HL-60 (cell line): ENCODE data around the gene KRTAP5-4.

Experiments
- DNase-seq, 2 experiments: peaks; one replicate each; pipeline ENCODE4 v3.0.0-alpha.2; 2010 to 2020; ENCODE audit warnings: low read depth in 1 of 2, low spot score in 1 of 2
- H3K27ac ChIP-seq: fragments of 250-450 bp; sonication (Bioruptor Pico); replicated peaks from 2 replicates; pipeline ENCODE4 v1.5.1; 2020; ENCODE audit warnings: mild to moderate bottlenecking, moderate library complexity
- H3K27me3 ChIP-seq: fragments of 250-450 bp; sonication (Bioruptor Pico); 2 replicates; pipeline ENCODE4 v1.5.1; 2021; ENCODE audit warnings: mild to moderate bottlenecking, moderate library complexity; ENCODE audit not compliant: insufficient read depth, poor library complexity, severe bottlenecking
- H3K4me3 ChIP-seq: replicated peaks from 2 replicates; pipeline ENCODE4 v1.5.1; 2011; ENCODE audit warnings: mild to moderate bottlenecking, control low read depth, low read length; ENCODE audit not compliant: insufficient read depth
- CTCF ChIP-seq: IDR thresholded peaks from one replicate; pipeline ENCODE4 v1.5.1; 2011; ENCODE audit warnings: low read length, control low read depth, inconsistent platforms; ENCODE audit not compliant: insufficient read depth
- GABPA ChIP-seq: IDR thresholded peaks from 2 replicates; pipeline ENCODE4 v1.6.1; 2012; ENCODE audit warnings: low read depth
- POLR2AphosphoS5 ChIP-seq: IDR thresholded peaks from 2 replicates; pipeline ENCODE4 v1.6.1; 2012; ENCODE audit warnings: low read depth
- REST ChIP-seq: IDR thresholded peaks from 2 replicates; pipeline ENCODE4 v1.6.1; 2012; ENCODE audit warnings: low read depth; ENCODE audit not compliant: insufficient replicate concordance
- SPI1 ChIP-seq: IDR thresholded peaks from 2 replicates; pipeline ENCODE4 v1.6.1; 2012; ENCODE audit warnings: low read depth, mild to moderate bottlenecking, borderline replicate concordance

The KRTAP5-4 gene

GRCh38 chr11:1652771-1653540 is 31.0 kb upstream of the KRTAP5-4 start:
- no peak overlapping the region for H3K4me3 ChIP-seq
- DNase-seq = peak in 1 of 2 experiments; percentile 61
- no peak overlapping the region for H3K27ac ChIP-seq
- TF ChIP-seq CTCF (peak; percentile 58), POLR2AphosphoS5 (no peak)
- H3K27me3 ChIP-seq = peaks cover 27% of the 10 kb centered on the region

- TF ChIP-seq CTCF (no peak), SPI1 (no peak), POLR2AphosphoS5 (no peak), REST (no peak), GABPA (no peak)
- peaks cover 27% of the 10 kb centered on the region for H3K27me3 ChIP-seq
- no peak overlapping the region for H3K4me3 ChIP-seq
- no peak for DNase-seq
- no peak overlapping the region for H3K27ac ChIP-seq
Measured at GRCh38 chr11:1652442-1652770, 30.5 kb upstream of the KRTAP5-4 start.

GRCh38 chr11:1652026-1652425 is 30.1 kb upstream of the KRTAP5-4 start:
- DNase-seq = no peak
- peaks cover 27% of the 10 kb centered on the region for H3K27me3 ChIP-seq
- no peak for TF ChIP-seq POLR2AphosphoS5
- TF ChIP-seq REST = no peak
- no peak overlapping the region for H3K4me3 ChIP-seq
- no peak overlapping the region for H3K27ac ChIP-seq

GRCh38 chr11:1651411-1651980 is 29.6 kb upstream of the KRTAP5-4 start:
- no peak for DNase-seq
- Histone ChIP-seq H3K27ac (no peak overlapping the region), H3K4me3 (no peak overlapping the region), H3K27me3 (peaks cover 27% of the 10 kb centered on the region)
- TF ChIP-seq CTCF = no peak
- TF ChIP-seq SPI1 = no peak
- TF ChIP-seq POLR2AphosphoS5 = no peak
- TF ChIP-seq GABPA = no peak
- no peak for TF ChIP-seq REST
